Thyroid gland (tissue), 4 donors: ENCODE results near the gene EID2. TPM values are rescaled to one million over a fixed set of nuclear protein-coding genes. Genes with fewer than 3 reads are reported as not detected.

Experiments used
- DNase-seq, 2 donors: peaks; one replicate each; pipeline ENCODE4 v3.0.0-alpha.2; 2019
- H3K27ac ChIP-seq, 3 donors: fragments of 200-600 bp; sonication (generic); 1 replicate in 2 of 3; 2 replicates in 1 of 3; pipeline ENCODE4 v1.5.1; 2016 to 2019; ENCODE audit warnings: mild to moderate bottlenecking in 1 of 3, moderate library complexity in 1 of 3
- H3K27me3 ChIP-seq: fragments of 200-600 bp; sonication (generic); one replicate; pipeline ENCODE4 v1.5.1; 2019
- H3K36me3 ChIP-seq, 2 donors: fragments of 200-600 bp; sonication (generic); one replicate each; pipeline ENCODE4 v1.5.1; 2016 to 2019
- H3K4me1 ChIP-seq, 2 donors: fragments of 200-600 bp; sonication (generic); one replicate each; pipeline ENCODE4 v1.5.1; 2017 to 2019
- H3K4me3 ChIP-seq, 3 donors: fragments of 200-600 bp; sonication (generic); replicated peaks in 1 of 3; 1 replicate in 2 of 3; 2 replicates in 1 of 3; pipeline ENCODE4 v1.5.1; 2016; ENCODE audit warnings: mild to moderate bottlenecking in 1 of 3
- H3K9me3 ChIP-seq: fragments of 200-600 bp; sonication (generic); one replicate; pipeline ENCODE4 v1.5.1; 2017
- CTCF ChIP-seq, 6 experiments: fragments of 200-600 bp in 3 of 6; fragments of 450-650 bp in 3 of 6; sonication (generic) in 3 of 6; IDR thresholded peaks; one replicate each; pipeline ENCODE4 v1.5.1; 2016 to 2019; ENCODE audit warnings: antibody characterized with exemption in 6 of 6, mild to moderate bottlenecking in 2 of 6, inconsistent platforms in 1 of 6, moderate library complexity in 1 of 6
- POLR2A ChIP-seq, 2 donors: fragments of 450-650 bp; IDR thresholded peaks; one replicate each; pipeline ENCODE4 v1.6.1; 2017; ENCODE audit warnings: antibody characterized with exemption in 2 of 2, mild to moderate bottlenecking in 2 of 2, moderate library complexity in 1 of 2
- WGBS, 2 donors: methylation state at CpG; one replicate each; pipeline ENCODE4 v1.1.5; 2017; 5-methylcytosine and 5-hydroxymethylcytosine counted together
- intact Hi-C: fragments of 100-400 bp; cut with DNase I; formaldehyde crosslinking; loops from one replicate; pipeline ENCODE4 v1.15.1; 2023
- total RNA-seq, 4 donors: library from RNA; depleted of rRNA; stranded (reverse); fragments of >200 nt; gene quantifications; one replicate each; pipeline ENCODE4 v1.2.3, GENCODE V29; 2016

EID2 gene
- total RNA-seq, 4 donors from 2014 or later: 15.3 to 24.4 (median 19.8) TPM

- Histone ChIP-seq H3K27ac (no peak overlapping the region), H3K4me1 (peaks cover 9 to 12% of the 10 kb centered on the region in 2 donors), H3K27me3 (no peaks in the 10 kb centered on the region), H3K36me3 (no peaks in the 10 kb centered on the region), H3K4me3 (no peak overlapping the region), H3K9me3 (no peaks in the 10 kb centered on the region)
- intact Hi-C loops: no loop called here
- no peak for DNase-seq
- 47 to 71% methylated on average over 2 of the region's 2 CpGs for WGBS, 2 donors
- no peak for TF ChIP-seq CTCF (IDR thresholded peaks at IDR 0.05)
- TF ChIP-seq POLR2A (IDR thresholded peaks at IDR 0.05): no peak
Measured at GRCh38 chr19:39542206-39542605, 2.2 kb upstream of the EID2 start.

DNA sequence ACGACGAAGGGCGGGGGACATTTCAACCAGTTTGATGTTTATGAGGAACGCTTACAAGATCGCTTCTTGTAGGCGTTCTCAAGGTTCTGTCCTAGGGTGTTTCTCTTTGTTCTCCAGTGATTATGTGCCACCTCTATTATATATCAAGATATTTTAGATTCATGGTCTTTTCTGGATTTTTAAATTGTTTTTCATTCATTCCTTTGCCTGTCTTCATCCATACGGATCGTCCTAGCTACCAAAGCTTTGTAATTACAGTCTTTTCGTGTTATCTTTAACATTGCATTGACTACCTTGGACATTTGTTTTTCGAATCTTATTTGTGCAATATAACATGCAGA lies 342 bp upstream of the EID2 start:
- no peak overlapping the region for H3K4me3 ChIP-seq
- H3K9me3 ChIP-seq: no peaks in the 10 kb centered on the region
- no peaks in the 10 kb centered on the region for H3K36me3 ChIP-seq
- H3K27ac ChIP-seq: no peak overlapping the region
- WGBS, 2 donors: 6 to 10% methylated on average over 10 of the region's 10 CpGs
- TF ChIP-seq POLR2A (IDR thresholded peaks at IDR 0.05) (no peak), CTCF (IDR thresholded peaks at IDR 0.05) (no peak)
- DNase-seq: no peak
- H3K27me3 ChIP-seq: no peaks in the 10 kb centered on the region
- H3K4me1 ChIP-seq: peaks cover 9 to 12% of the 10 kb centered on the region in 2 donors
- intact Hi-C loops: no loop called here

DNA sequence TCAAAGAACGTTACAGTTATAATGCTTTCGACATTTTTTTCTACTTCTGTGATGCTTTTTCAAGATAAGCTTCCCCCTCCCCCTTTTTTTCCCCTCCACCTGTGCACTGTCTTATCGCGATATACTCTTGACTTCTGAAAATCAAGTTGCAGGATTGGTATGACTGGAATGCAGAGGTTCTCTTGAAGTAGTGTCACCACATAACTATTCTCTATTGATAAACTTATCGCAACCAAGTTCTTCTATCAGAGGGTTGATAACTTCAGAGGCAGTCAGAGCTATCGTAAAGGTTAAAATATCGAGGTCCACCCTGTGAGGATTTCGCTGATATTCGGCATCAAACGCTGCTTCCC lies 820 bp downstream of the EID2 start:
- 2 to 4% methylated on average over 10 of the region's 10 CpGs for WGBS, 2 donors
- Histone ChIP-seq H3K4me3 (peak overlapping the region; percentile 23 to 87 (median 47)), H3K27me3 (no peaks in the 10 kb centered on the region), H3K36me3 (no peaks in the 10 kb centered on the region), H3K27ac (peak overlapping the region; percentile 70 to 98 (median 88)), H3K9me3 (no peaks in the 10 kb centered on the region), H3K4me1 (peaks cover 9 to 12% of the 10 kb centered on the region in 2 donors)
- TF ChIP-seq POLR2A (IDR thresholded peaks at IDR 0.05): no peak
- intact Hi-C loops: loop anchor here (5.0 to 10.0 kb wide), 2 partner anchors 42 to 94 kb away; partner anchors contain the start of genes DLL3 and SUPT5H
- DNase-seq: no peak

DNA sequence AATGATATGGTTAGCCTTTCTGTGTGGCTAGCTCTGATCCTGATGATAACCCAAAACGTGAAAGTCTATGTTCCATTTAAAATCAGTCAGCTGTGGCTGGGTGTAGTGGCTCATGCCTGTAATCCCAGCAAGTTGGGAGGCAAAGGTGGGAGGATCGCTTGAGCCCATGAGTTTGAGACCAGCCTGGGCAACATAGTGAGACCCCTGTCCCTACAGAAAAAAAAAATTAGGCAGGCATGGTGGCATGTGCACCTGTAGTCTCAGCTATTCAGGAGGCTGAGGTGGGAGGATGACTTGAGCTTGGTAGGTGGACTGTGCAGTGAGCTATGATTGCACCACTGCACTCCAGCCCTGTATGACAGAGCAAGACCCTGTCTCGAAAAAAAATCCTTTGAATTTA lies 6.2 kb downstream of the EID2 start:
- Histone ChIP-seq H3K9me3 (no peaks in the 10 kb centered on the region), H3K4me1 (peaks cover 4 to 12% of the 10 kb centered on the region in 2 donors), H3K27ac (no peak overlapping the region), H3K27me3 (no peaks in the 10 kb centered on the region), H3K4me3 (no peak overlapping the region), H3K36me3 (no peaks in the 10 kb centered on the region)
- no peak for DNase-seq
- intact Hi-C loops: loop anchor here (2.0 to 10.0 kb wide), 2 partner anchors 61 to 89 kb away; partner anchors contain the start of gene SUPT5H
- WGBS, 2 donors: 64 to 67% methylated on average over 3 of the region's 3 CpGs
- no peak for TF ChIP-seq CTCF (IDR thresholded peaks at IDR 0.05)
- no peak for TF ChIP-seq POLR2A (IDR thresholded peaks at IDR 0.05)

GRCh38 chr19:39533003-39533512 lies 6.9 kb downstream of the EID2 start:
- intact Hi-C loops: loop anchor here (2.0 to 10.0 kb wide), 2 partner anchors 60 to 88 kb away; partner anchors contain the start of gene SUPT5H
- Histone ChIP-seq H3K4me3 (no peak overlapping the region), H3K27me3 (no peaks in the 10 kb centered on the region), H3K36me3 (no peaks in the 10 kb centered on the region), H3K27ac (no peak overlapping the region), H3K4me1 (peaks cover 0 to 5% of the 10 kb centered on the region in 2 donors), H3K9me3 (no peaks in the 10 kb centered on the region)
- 22 to 28% methylated on average over 12 of the region's 12 CpGs for WGBS, 2 donors
- TF ChIP-seq CTCF (IDR thresholded peaks at IDR 0.05): no peak
- no peak for TF ChIP-seq POLR2A (IDR thresholded peaks at IDR 0.05)
- DNase-seq: no peak
